Stimulated activated CD4-positive, alpha-beta T cell treated with anti-CD3 and anti-CD28 coated beads, Interleukin-15, amount 100 ng/mL, for 48 hours (primary cell): ENCODE results near the gene PCDHB3.
"Not testable (repeated sequence)": the region's sequence is repeated elsewhere in the genome, so short reads cannot be mapped to it uniquely, and the experiment has no call there.

Experiments
- DNase-seq, 2 donors: peaks; one replicate each; pipeline ENCODE4 v3.0.0-alpha.2; 2020; ENCODE audit warnings: low read depth in 2 of 2

PCDHB3 gene

GRCh38 chr5:141135718-141136266 lies 35.5 kb downstream of the PCDHB3 start:
- DNase-seq, result no peak

- not testable (repeated sequence) for DNase-seq
Measured at GRCh38 chr5:141137346-141137745, 37.1 kb downstream of the PCDHB3 start.

GRCh38 chr5:141149812-141150211 lies 49.5 kb downstream of the PCDHB3 start, which contains the start of gene PCDHB6:
PCDHB6 (plus strand) TSS chr5:141150057; CDS start chr5:141150258, 201 bp downstream.
- DNase-seq, result no peak

GRCh38 chr5:141150224-141150992 lies 50.1 kb downstream of the PCDHB3 start:
- DNase-seq, result no peak

GRCh38 chr5:141150993-141151325 lies 50.7 kb downstream of the PCDHB3 start:
- no peak for DNase-seq

- DNase-seq, result not testable (repeated sequence)
Measured at GRCh38 chr5:141151632-141152031, 51.4 kb downstream of the PCDHB3 start.

- DNase-seq, result not testable (repeated sequence)
Measured at GRCh38 chr5:141152096-141152495, 51.8 kb downstream of the PCDHB3 start.
